ENCODE results near the gene LCNL1. TPM values are rescaled to one million over a fixed set of nuclear protein-coding genes. Genes with fewer than 3 reads are reported as not detected.
A peak's percentile ranks its signal among the peaks of the same experiment; 100 is the strongest.

The LCNL1 gene
- total and polyA plus RNA-seq, 2 donors (not counting 1 experiment from before 2014, with no cell fraction given) = not detected

DNA sequence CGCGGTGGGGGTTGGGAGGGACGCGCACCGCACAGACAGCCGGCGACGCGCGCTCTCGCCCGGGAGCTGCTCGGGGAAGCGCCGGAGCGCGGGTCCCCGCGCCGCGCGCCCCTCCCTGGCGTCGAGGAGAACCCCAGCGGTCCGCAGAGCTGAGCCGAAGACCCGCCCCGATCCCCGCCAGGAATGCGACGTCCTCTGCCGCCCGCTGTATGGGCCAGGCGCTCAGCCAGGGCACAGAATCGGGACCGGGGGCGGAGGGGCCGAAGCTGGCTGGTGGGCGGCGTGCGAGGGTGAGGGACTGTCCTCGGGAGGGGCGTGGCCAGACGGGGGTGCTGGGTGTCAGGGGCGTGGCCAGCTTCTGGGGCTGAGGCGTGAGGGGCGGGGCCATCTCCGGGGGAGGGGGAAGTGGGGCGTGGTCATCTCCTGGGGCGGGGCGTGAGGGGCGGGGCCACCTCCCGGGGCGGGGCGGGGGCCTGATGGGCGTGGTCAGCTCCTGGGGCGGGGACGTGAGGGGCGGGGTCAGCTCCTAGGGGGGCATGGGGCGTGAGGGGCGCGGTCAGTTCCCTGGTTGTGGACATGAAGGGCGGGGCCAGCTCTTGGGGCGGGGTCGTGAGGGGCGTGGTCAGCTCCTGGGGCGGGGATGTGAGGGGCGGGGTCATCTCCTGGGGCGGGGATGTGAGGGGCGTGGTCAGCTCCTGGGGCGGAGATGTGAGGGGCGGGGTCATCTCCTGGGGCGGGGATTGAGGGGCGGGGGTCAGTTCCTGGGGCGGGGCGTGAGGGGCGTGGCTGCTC is 4.5 kb upstream of the LCNL1 start:
- peak overlapping the region in 3 of 5 experiments; percentile 2 to 29 (median 14) for H3K4me3 ChIP-seq (ENCODE audit: control extremely low read depth in 1 of 5, extremely low read depth in 1 of 5, insufficient read depth in 1 of 5, low read depth in 2 of 5, low read length in 4 of 5)
- intact Hi-C loops (cut with micrococcal nuclease) = no loop called here
- ATAC-seq (ENCODE audit: low read depth) = peak; percentile 63

More for the DNA sequence above, 4.5 kb upstream of the LCNL1 start:
- Histone ChIP-seq H3K4me2 (replicated peaks; ENCODE audit: low read depth, low read length, poor library complexity, severe bottlenecking) (peak overlapping the region; percentile 77), H3K9me3 (ENCODE audit: control extremely low read depth in 1 of 3, control insufficient read depth in 2 of 3, insufficient read depth in 1 of 3, low read length in 2 of 3) (peaks cover 0 to 13% (median 0%) of the 10 kb centered on the region in 3 donors), H3K79me2 (ENCODE audit: control insufficient read depth, insufficient read depth, low read length) (no peaks in the 10 kb centered on the region), H3K36me3 (replicated peaks in 1 of 2; ENCODE audit: control extremely low read depth in 1 of 2, control insufficient read depth in 1 of 2, extremely low read depth in 1 of 2, insufficient read depth in 2 of 2, low read length in 1 of 2) (no peaks in the 10 kb centered on the region), H4K20me1 (ENCODE audit: control insufficient read depth, insufficient read depth, low read length, poor library complexity, severe bottlenecking) (no peaks in the 10 kb centered on the region), H3K4me1 (ENCODE audit: control insufficient read depth in 2 of 2, insufficient read depth in 2 of 2, low read length in 2 of 2) (peaks cover 3 to 5% of the 10 kb centered on the region in 2 donors), H3K27ac (ENCODE audit: low read length in 2 of 2) (no peak overlapping the region), H3K27me3 (replicated peaks in 1 of 4; ENCODE audit: control extremely low read depth in 1 of 4, control insufficient read depth in 3 of 4, insufficient read depth in 4 of 4, low read length in 3 of 4) (peaks cover 0 to 59% (median 8%) of the 10 kb centered on the region in 4 experiments), H2AFZ (ENCODE audit: insufficient read depth, low read depth, low read length, poor library complexity, severe bottlenecking) (peak overlapping the region; percentile 22), H3K9ac (ENCODE audit: low read length) (no peak overlapping the region)
- WGBS (ENCODE audit: insufficient coverage) = 5% methylated on average over 59 of the region's 78 CpGs
- ChIA-PET POLR2A (interaction anchor here (0.6 to 1.1 kb wide), 3 partner anchors 14 to 487 kb away, joined by 3 to 4 read pairs (median 3); partner anchors contain the start of gene PAXX), CTCF (no interaction called here)
- peak; percentile 68 for DNase-seq
- H3K4me1 Mint-ChIP-seq = peaks cover 5% of the 10 kb centered on the region
- no peak overlapping the region for H3K4me3 Mint-ChIP-seq
- H3K9me3 Mint-ChIP-seq (ENCODE audit: insufficient read depth) = no peaks in the 10 kb centered on the region
- H3K27me3 Mint-ChIP-seq = peaks cover 12% of the 10 kb centered on the region
- TF ChIP-seq, protein P1, sequence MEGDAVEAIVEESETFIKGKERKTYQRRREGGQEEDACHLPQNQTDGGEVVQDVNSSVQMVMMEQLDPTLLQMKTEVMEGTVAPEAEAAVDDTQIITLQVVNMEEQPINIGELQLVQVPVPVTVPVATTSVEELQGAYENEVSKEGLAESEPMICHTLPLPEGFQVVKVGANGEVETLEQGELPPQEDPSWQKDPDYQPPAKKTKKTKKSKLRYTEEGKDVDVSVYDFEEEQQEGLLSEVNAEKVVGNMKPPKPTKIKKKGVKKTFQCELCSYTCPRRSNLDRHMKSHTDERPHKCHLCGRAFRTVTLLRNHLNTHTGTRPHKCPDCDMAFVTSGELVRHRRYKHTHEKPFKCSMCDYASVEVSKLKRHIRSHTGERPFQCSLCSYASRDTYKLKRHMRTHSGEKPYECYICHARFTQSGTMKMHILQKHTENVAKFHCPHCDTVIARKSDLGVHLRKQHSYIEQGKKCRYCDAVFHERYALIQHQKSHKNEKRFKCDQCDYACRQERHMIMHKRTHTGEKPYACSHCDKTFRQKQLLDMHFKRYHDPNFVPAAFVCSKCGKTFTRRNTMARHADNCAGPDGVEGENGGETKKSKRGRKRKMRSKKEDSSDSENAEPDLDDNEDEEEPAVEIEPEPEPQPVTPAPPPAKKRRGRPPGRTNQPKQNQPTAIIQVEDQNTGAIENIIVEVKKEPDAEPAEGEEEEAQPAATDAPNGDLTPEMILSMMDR (IDR thresholded peaks at IDR 0.05) = no peak
- TF ChIP-seq EZH2 (IDR thresholded peaks at IDR 0.05; ENCODE audit: borderline replicate concordance, insufficient read depth, low read depth, low read length, poor library complexity, severe bottlenecking) = no peak
- H3K27ac Mint-ChIP-seq = no peak overlapping the region
